Nephron progenitor cell (in vitro differentiated cells): ENCODE results near the gene RASSF4.

Experiments used
- DNase-seq: peaks from one replicate; pipeline ENCODE4 v3.0.0; 2021
- H3K27ac Mint-ChIP-seq: 2 replicates; pipeline ENCODE4 v1.8.0; 2021; ENCODE audit warnings: mild to moderate bottlenecking, moderate library complexity, mixed read lengths
- H3K27me3 Mint-ChIP-seq: 2 replicates; pipeline ENCODE4 v1.8.0; 2021; ENCODE audit warnings: mild to moderate bottlenecking, low read depth, mixed read lengths; ENCODE audit not compliant: poor library complexity
- H3K36me3 Mint-ChIP-seq: 2 replicates; pipeline ENCODE4 v1.8.0; 2021; ENCODE audit warnings: low read depth, mixed read lengths
- H3K4me1 Mint-ChIP-seq: 2 replicates; pipeline ENCODE4 v1.8.0; 2021; ENCODE audit warnings: mixed read lengths
- H3K4me3 Mint-ChIP-seq: 2 replicates; pipeline ENCODE4 v1.8.0; 2021; ENCODE audit warnings: mild to moderate bottlenecking, moderate library complexity, mixed read lengths
- H3K9me3 Mint-ChIP-seq: 2 replicates; pipeline ENCODE4 v1.8.0; 2021; ENCODE audit warnings: mild to moderate bottlenecking, moderate library complexity, mixed read lengths
- TF ChIP-seq, protein P1 (sequence below): fragments of 200-600 bp; sonication (generic); IDR thresholded peaks from 2 replicates; pipeline ENCODE4 v1.5.0; 2021; ENCODE audit warnings: antibody characterized with exemption

RASSF4 gene

DNA sequence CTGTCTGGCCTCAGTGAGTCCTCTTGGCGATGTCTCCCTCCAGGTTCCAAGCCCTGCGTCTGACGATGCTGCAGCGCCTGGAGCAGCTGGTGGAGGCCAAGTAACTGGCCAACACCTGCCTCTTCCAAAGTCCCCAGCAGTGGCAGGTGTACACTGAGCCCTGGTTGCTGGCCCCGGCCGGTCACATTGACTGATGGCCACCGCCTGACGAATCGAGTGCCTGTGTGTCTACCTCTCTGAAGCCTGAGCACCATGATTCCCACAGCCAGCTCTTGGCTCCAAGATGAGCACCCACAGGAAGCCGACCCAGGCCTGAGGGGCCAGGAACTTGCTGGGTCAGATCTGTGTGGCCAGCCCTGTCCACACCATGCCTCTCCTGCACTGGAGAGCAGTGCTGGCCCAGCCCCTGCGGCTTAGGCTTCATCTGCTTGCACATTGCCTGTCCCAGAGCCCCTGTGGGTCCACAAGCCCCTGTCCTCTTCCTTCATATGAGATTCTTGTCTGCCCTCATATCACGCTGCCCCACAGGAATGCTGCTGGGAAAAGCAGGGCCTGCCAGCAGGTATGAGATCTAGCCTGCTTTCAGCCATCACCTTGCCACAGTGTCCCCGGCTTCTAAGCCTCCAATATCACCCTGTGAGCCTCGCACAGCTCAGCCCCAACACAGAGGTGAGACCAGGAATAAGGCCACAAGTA, 33.8 kb downstream of the RASSF4 start:
- peaks cover 3% of the 10 kb centered on the region for H3K36me3 Mint-ChIP-seq
- TF ChIP-seq, protein P1, sequence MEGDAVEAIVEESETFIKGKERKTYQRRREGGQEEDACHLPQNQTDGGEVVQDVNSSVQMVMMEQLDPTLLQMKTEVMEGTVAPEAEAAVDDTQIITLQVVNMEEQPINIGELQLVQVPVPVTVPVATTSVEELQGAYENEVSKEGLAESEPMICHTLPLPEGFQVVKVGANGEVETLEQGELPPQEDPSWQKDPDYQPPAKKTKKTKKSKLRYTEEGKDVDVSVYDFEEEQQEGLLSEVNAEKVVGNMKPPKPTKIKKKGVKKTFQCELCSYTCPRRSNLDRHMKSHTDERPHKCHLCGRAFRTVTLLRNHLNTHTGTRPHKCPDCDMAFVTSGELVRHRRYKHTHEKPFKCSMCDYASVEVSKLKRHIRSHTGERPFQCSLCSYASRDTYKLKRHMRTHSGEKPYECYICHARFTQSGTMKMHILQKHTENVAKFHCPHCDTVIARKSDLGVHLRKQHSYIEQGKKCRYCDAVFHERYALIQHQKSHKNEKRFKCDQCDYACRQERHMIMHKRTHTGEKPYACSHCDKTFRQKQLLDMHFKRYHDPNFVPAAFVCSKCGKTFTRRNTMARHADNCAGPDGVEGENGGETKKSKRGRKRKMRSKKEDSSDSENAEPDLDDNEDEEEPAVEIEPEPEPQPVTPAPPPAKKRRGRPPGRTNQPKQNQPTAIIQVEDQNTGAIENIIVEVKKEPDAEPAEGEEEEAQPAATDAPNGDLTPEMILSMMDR = no peak
- H3K4me1 Mint-ChIP-seq = peaks cover 55% of the 10 kb centered on the region
- DNase-seq = no peak
- no peak overlapping the region for H3K4me3 Mint-ChIP-seq
- peaks cover 9% of the 10 kb centered on the region for H3K27me3 Mint-ChIP-seq
- H3K9me3 Mint-ChIP-seq = no peaks in the 10 kb centered on the region
- H3K27ac Mint-ChIP-seq = peak overlapping the region; percentile 66

DNA sequence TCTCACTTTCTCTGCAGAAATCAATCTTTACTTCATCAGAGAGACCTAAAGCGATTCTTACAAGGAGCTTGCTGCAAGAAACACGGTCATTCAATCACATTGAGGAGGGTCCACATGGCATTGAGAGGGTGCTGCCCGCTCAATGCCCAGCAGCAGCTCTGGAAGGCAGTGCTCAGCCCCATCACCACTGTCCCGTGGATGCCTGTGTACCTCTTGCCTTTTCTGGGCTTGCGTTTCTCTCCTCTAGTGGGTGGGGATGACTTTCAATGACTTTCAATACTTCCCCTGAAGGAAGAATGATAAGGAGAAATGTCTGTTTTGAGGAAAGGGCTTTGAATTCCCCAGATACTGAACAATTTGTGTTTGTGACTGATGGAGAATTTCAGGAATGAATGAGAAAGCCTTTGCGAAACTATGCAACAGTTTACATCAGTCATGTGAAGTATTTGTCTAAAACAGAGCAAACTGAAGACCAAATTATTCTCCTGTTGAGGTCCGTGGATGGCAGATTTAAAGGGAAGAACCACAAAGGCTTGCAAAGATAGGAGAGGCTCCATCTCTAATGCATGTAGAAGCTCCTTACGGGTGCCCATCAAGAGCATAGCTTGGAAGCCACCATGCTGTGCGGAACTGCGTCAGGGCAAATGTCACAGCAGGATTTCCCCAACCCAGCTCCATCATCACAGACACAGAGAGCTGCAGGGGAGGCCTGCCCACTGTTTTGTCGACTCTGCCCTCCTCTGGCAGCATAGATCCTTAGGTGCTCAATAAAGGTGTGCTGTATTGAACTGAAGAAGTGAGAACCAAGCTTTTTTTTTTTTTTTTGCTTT, 34.5 kb downstream of the RASSF4 start:
- Mint-ChIP-seq H3K9me3 (no peaks in the 10 kb centered on the region), H3K27me3 (peaks cover 17% of the 10 kb centered on the region), H3K4me1 (peaks cover 47% of the 10 kb centered on the region), H3K27ac (peak overlapping the region; percentile 66), H3K4me3 (no peak overlapping the region), H3K36me3 (peaks cover 3% of the 10 kb centered on the region)
- TF ChIP-seq, protein P1 = no peak
- DNase-seq = no peak

DNA sequence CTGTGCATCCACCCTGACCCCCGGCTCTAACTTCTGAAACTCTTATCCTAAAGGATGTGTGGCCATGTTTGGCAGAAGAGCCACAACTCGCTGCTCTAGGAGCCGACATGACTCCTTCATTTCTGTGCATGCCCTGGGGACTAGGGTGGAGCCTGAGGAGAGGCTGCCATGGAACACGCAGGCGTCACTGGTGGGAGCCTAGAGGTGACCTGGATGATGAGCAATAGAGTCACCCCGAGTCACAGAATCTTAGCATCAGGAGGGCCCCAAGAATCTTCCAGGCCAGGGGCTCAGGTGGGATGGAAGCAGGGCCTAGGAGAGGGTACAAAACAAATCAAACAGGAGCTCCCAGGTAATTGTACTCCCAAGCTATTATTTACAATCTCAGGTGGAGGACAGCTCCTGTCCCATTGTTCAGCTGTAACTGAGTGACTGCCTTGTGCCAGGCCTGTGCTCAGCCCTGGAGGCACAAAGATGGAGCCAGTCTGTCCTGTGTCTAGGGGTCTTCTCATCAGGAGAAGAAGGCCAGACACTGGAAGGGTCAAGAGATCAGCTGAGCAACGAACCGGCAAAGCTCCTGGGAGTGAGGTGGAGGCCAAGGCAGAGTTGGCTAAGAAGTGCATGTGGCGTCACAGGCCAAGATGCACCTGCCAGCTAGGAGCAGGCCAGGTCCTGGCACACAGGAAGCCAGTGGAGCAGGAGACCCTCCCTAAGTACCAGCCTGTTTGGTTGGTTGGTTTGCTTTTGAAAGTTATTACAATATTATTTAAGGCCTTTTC, 35.3 kb downstream of the RASSF4 start:
- Mint-ChIP-seq H3K27me3 (peaks cover 18% of the 10 kb centered on the region), H3K4me1 (peaks cover 43% of the 10 kb centered on the region), H3K36me3 (peaks cover 7% of the 10 kb centered on the region), H3K4me3 (no peak overlapping the region), H3K9me3 (peaks cover 4% of the 10 kb centered on the region), H3K27ac (no peak overlapping the region)
- DNase-seq = no peak
- TF ChIP-seq, protein P1 = no peak

DNA sequence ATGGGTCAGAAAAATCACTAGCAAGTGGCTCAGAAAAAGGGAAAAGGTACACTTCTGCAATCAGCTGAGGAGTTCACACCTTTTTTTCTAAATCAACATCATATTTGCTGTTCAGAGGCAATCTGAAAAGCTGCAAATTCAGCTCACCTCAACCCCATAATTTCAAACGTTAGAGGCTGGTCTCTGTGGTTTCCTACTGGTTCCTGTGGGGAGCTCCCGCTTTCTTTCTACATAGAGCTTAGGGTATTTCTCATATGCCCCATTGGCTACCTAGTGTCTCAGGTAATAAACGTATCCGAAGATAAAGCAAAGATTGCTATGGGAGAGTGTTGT, 35.9 kb downstream of the RASSF4 start:
- Mint-ChIP-seq H3K9me3 (peaks cover 10% of the 10 kb centered on the region), H3K27ac (no peak overlapping the region), H3K36me3 (peaks cover 13% of the 10 kb centered on the region)

DNA sequence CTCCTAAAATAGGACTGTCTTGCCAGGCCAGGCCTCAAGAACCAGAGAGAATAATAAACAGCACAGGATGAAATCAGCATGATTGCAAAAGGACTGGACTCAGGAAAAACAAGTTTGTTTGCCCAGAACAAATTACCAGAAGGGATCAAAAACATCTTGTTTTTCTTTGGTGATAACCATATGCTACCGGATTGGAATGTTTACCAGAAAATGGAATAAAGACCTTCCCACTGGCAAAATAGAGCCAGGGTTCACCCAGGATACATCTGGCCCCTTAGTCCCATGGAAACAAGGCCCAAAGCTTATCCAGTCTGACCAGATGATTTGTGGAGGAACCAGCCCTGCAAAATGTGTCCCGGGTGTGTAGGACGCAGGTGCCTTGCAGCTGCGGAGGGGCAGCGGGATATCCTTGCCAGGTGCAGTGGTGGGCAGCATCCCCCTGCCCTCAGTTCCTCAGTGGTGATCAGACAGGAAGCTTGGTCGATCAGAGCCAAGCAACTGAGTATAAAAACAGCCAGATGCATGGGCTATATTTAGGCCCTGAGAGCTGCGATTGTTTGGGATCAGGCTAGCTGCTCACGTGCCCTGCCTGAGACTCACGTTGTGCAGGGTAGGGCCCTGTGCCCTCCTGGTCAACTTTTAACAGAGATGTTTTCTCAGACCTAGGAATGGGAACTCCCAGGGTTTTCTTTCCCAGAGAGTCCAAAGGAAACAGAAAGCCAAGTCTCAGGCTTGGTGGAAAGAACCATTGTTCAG, 36.5 kb downstream of the RASSF4 start:
- H3K27ac Mint-ChIP-seq = no peak overlapping the region
- H3K4me1 Mint-ChIP-seq = peaks cover 41% of the 10 kb centered on the region
- TF ChIP-seq, protein P1 = no peak

More for the DNA sequence above, 35.9 kb downstream of the RASSF4 start:
- DNase-seq = no peak
- H3K4me1 Mint-ChIP-seq = peaks cover 43% of the 10 kb centered on the region
- peaks cover 17% of the 10 kb centered on the region for H3K27me3 Mint-ChIP-seq
- H3K4me3 Mint-ChIP-seq = no peak overlapping the region
- TF ChIP-seq, protein P1 = no peak

More for the DNA sequence above, 36.5 kb downstream of the RASSF4 start:
- no peak for DNase-seq
- H3K4me3 Mint-ChIP-seq = no peak overlapping the region
- H3K36me3 Mint-ChIP-seq = peaks cover 15% of the 10 kb centered on the region
- peaks cover 17% of the 10 kb centered on the region for H3K27me3 Mint-ChIP-seq
- peaks cover 12% of the 10 kb centered on the region for H3K9me3 Mint-ChIP-seq
